ENCODE data around the gene MEF2D. TPM values are rescaled to one million over a fixed set of nuclear protein-coding genes. Genes with fewer than 3 reads are reported as not detected.
A peak's percentile ranks its signal among the peaks of the same experiment; 100 is the strongest.

Gene MEF2D
- total RNA-seq, 5 donors from 2014 or later (not counting 1 experiment from before 2014, with no cell fraction given): 60.7 to 133 (median 79.3) TPM

DNA sequence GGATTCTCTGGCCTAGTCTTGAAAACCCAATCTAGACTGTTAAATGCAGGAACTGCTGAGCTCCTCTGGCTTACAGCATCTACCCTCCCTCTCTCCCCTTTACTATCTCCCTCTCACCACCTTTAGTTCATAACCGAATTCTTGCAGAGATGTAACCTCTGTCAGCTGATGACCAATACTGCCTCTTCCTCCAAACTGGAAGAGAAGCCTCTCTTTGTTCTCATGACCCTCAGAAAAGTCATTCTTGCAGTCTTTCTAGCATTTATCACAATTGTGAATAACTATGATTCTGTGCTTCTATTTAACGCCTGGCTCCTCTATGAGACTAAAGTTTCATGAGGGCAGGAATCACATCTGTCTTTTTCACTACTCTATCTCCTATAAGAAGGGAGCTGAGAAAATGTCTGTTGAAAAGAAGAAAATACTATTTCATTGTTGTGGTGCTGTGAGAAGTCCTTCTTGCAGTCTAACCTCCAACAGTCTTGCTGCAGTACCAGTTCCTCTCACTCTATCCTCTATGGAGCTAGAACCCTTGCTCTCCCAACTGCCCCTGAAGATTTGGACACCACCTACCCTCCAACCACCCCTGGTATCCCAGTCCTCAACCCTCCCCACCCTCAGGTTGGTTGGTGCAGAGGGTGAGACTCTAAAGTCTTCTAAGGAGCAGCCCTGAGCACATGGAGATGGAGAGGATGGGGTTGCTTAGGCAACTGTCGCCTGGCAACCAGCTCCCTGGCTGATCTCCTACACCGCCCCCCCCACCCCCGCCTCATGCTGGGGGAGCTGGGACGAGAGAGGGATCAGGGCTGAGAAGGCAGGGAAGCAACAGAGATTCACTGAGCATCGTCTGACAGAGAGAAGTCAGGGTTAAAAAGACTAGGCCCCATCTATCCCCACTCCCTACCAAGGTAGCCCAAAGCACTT is 13.9 kb downstream of the MEF2D start:
- H3K4me3 ChIP-seq (ENCODE audit: control insufficient read depth in 1 of 2, extremely low read depth in 1 of 2, low read length in 1 of 2): no peak overlapping the region
- peaks cover 11% of the 10 kb centered on the region for H3K36me3 Mint-ChIP-seq
- peak overlapping the region; percentile 58 to 92 for H3K27ac Mint-ChIP-seq
- H3K27me3 ChIP-seq (replicated peaks in 1 of 2; ENCODE audit: control insufficient read depth in 2 of 2, extremely low read depth in 1 of 2, insufficient read depth in 2 of 2, low read length in 1 of 2): no peaks in the 10 kb centered on the region
- H3K9me3 Mint-ChIP-seq: no peaks in the 10 kb centered on the region
- no peak for ATAC-seq (replicated peaks in 1 of 4)
- no peak overlapping the region for H3K4me3 Mint-ChIP-seq
- H3K27ac ChIP-seq (ENCODE audit: low read length): peak overlapping the region; percentile 75
- H3K4me1 ChIP-seq (ENCODE audit: control insufficient read depth in 1 of 2, extremely low read depth in 1 of 2, insufficient read depth in 2 of 2, low read length in 2 of 2): peaks cover 32 to 89% of the 10 kb centered on the region in 2 experiments
- DNase-seq: no peak
- no peaks in the 10 kb centered on the region for H3K27me3 Mint-ChIP-seq
- ChIA-PET POLR2A (interaction anchor here (0.6 to 1.5 kb wide), 3 partner anchors 9 to 50 kb away, joined by 3 to 5 read pairs (median 3); no protein-coding TSS in a partner anchor), CTCF (interaction anchor here in 1 of 2 donors (0.6 to 0.9 kb wide), 2 partner anchors 62 to 119 kb away, joined by 3 to 4 read pairs; no protein-coding TSS in a partner anchor)
- H3K4me1 Mint-ChIP-seq: peaks cover 88 to 94% (median 93%) of the 10 kb centered on the region in 3 donors
- peaks cover 0 to 22% of the 10 kb centered on the region in 2 donors for H3K36me3 ChIP-seq (ENCODE audit: control insufficient read depth in 2 of 2, extremely low read depth in 1 of 2, insufficient read depth in 1 of 2, low read length in 1 of 2)
- H3K9me3 ChIP-seq: no peaks in the 10 kb centered on the region
- WGBS (ENCODE audit: insufficient coverage): 86% methylated on average over 1 of the region's 7 CpGs

DNA sequence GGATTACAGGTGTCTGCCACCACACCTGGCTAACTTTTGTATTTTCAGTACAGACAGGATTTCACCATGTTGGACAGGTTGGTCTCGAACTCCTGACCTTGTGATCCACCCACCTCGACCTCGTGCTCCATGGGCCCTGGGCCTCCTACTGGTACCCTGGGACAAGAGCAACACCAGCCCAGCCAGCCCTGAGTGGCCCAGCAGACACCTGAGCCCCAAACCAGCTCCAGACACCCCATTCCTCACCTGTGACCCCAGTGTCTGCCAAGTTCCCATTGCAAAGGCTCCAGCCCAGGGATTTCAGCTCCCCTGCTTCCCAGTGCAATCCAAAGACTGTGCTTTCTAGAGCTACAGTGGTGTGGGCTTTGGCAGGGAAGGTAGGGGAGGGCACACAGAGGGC is 14.6 kb downstream of the MEF2D start:
- peaks cover 16% of the 10 kb centered on the region for H3K36me3 Mint-ChIP-seq
- POLR2A ChIA-PET: interaction anchor here (0.6 to 1.5 kb wide), 5 partner anchors 9 to 671 kb away, joined by 3 to 7 read pairs (median 3); no protein-coding TSS in a partner anchor
- H3K27ac ChIP-seq (ENCODE audit: low read length): peak overlapping the region; percentile 39

DNA sequence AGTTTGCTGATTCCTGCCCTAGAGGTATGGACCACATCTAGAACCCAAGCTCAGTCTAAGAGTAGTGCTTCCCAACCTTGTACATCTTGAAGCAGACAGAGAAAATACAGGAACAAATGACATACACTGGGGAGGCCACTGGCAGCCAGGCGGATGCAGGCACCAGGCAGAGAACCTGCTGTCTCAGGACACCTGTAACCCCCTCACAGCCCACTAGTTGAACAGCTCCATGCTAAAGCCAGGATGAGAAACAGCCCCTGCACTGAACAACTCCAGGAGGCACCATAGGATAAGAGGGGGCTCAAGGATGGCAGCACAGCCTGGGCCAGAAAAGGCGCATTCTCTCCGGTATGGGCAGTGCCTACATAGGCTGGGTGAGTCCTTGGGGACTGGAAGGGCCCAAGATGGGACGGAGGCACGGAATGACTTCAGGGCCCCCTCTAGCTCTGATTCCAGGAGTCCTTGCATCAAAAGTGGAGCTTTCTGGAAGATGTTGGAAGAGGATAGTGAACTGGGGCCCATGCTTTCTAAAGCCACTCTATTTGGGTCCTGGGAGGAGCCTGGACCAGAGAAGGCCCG is 16.0 kb downstream of the MEF2D start:
- Histone ChIP-seq H3K4me1 (ENCODE audit: control insufficient read depth in 1 of 2, extremely low read depth in 1 of 2, insufficient read depth in 2 of 2, low read length in 2 of 2) (peaks cover 11 to 89% of the 10 kb centered on the region in 2 experiments), H3K27ac (ENCODE audit: low read length) (no peak overlapping the region), H3K9me3 (no peaks in the 10 kb centered on the region), H3K36me3 (ENCODE audit: control insufficient read depth in 2 of 2, extremely low read depth in 1 of 2, insufficient read depth in 1 of 2, low read length in 1 of 2) (peaks cover 7 to 42% of the 10 kb centered on the region in 2 donors), H3K27me3 (replicated peaks in 1 of 2; ENCODE audit: control insufficient read depth in 2 of 2, extremely low read depth in 1 of 2, insufficient read depth in 2 of 2, low read length in 1 of 2) (no peaks in the 10 kb centered on the region), H3K4me3 (ENCODE audit: control insufficient read depth in 1 of 2, extremely low read depth in 1 of 2, low read length in 1 of 2) (no peak overlapping the region)
- CTCF ChIA-PET: interaction anchor here (0.5 to 3.1 kb wide), 8 partner anchors 14 to 739 kb away, joined by 3 to 20 read pairs (median 4); partner anchors contain the start of gene MEF2D (in 1 of the 2)
- no peaks in the 10 kb centered on the region for H3K27me3 Mint-ChIP-seq
- ATAC-seq (replicated peaks in 1 of 4): no peak
- POLR2A ChIA-PET: interaction anchor here in 1 of 2 donors (0.6 to 0.7 kb wide), 2 partner anchors 23 to 27 kb away, joined by 10 to 11 read pairs; no protein-coding TSS in a partner anchor
- no peak for DNase-seq
- peaks cover 83 to 89% (median 88%) of the 10 kb centered on the region in 3 donors for H3K4me1 Mint-ChIP-seq
- peaks cover 28% of the 10 kb centered on the region for H3K36me3 Mint-ChIP-seq
- no peaks in the 10 kb centered on the region for H3K9me3 Mint-ChIP-seq
- H3K4me3 Mint-ChIP-seq: no peak overlapping the region
- WGBS (ENCODE audit: insufficient coverage): 100% methylated on average over 2 of the region's 6 CpGs
- peak overlapping the region; percentile 69 to 78 for H3K27ac Mint-ChIP-seq

More for the DNA sequence above, 14.6 kb downstream of the MEF2D start:
- Histone ChIP-seq H3K27me3 (replicated peaks in 1 of 2; ENCODE audit: control insufficient read depth in 2 of 2, extremely low read depth in 1 of 2, insufficient read depth in 2 of 2, low read length in 1 of 2) (no peaks in the 10 kb centered on the region), H3K9me3 (no peaks in the 10 kb centered on the region), H3K4me3 (ENCODE audit: control insufficient read depth in 1 of 2, extremely low read depth in 1 of 2, low read length in 1 of 2) (no peak overlapping the region), H3K36me3 (ENCODE audit: control insufficient read depth in 2 of 2, extremely low read depth in 1 of 2, insufficient read depth in 1 of 2, low read length in 1 of 2) (peaks cover 4 to 28% of the 10 kb centered on the region in 2 donors), H3K4me1 (ENCODE audit: control insufficient read depth in 1 of 2, extremely low read depth in 1 of 2, insufficient read depth in 2 of 2, low read length in 2 of 2) (peaks cover 25 to 89% of the 10 kb centered on the region in 2 experiments)
- ATAC-seq (replicated peaks in 1 of 4) (no peak), DNase-seq (no peak)
- Mint-ChIP-seq H3K4me1 (peaks cover 88 to 94% (median 93%) of the 10 kb centered on the region in 3 donors), H3K27me3 (no peaks in the 10 kb centered on the region), H3K27ac (peak overlapping the region; percentile 58 to 66), H3K4me3 (no peak overlapping the region), H3K9me3 (no peaks in the 10 kb centered on the region)
- CTCF ChIA-PET: interaction anchor here in 1 of 2 donors (0.6 kb wide), 1 partner anchor 120 kb away, joined by 4 read pairs; no protein-coding TSS in a partner anchor
- 94% methylated on average over 3 of the region's 3 CpGs for WGBS (ENCODE audit: insufficient coverage)

DNA sequence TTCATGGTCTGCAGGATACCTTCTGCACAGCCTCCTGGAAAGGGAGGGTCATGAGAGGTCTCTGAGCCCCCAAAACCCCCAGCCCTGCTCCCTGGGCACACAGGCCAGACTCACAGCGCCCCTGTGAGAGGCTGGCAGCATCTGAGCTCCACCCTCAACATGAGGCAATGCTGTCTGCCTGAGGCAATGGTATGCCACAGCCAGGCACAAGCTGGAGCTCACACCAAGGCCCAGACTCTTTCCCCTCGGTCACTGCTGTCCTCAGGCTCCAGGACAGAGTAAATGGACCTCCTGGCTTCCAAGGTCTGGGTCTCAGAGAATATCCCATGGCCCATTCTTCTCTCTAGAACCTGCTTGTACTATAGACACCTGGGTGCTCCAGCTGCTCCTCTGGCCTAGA is 17.2 kb downstream of the MEF2D start:
- WGBS (ENCODE audit: insufficient coverage): 90% methylated on average over 1 of the region's 2 CpGs
- ATAC-seq (replicated peaks in 1 of 4) (no peak), DNase-seq (no peak)
- CTCF ChIA-PET: interaction anchor here (0.6 to 3.1 kb wide), 4 partner anchors 15 to 42 kb away, joined by 3 to 20 read pairs (median 3); partner anchors contain the start of gene MEF2D (in 1 of the 2)
- Mint-ChIP-seq H3K36me3 (peaks cover 37% of the 10 kb centered on the region), H3K27ac (peak overlapping the region; percentile 22 to 69), H3K4me3 (no peak overlapping the region), H3K4me1 (peaks cover 71 to 77% (median 76%) of the 10 kb centered on the region in 3 donors), H3K27me3 (no peaks in the 10 kb centered on the region), H3K9me3 (no peaks in the 10 kb centered on the region)
- H3K4me1 ChIP-seq (ENCODE audit: control insufficient read depth in 1 of 2, extremely low read depth in 1 of 2, insufficient read depth in 2 of 2, low read length in 2 of 2): peaks cover 3 to 78% of the 10 kb centered on the region in 2 experiments
- POLR2A ChIA-PET: interaction anchor here in 1 of 2 donors (0.6 to 1.0 kb wide), 3 partner anchors 12 to 122 kb away, joined by 4 to 10 read pairs (median 4); no protein-coding TSS in a partner anchor
- no peaks in the 10 kb centered on the region for H3K27me3 ChIP-seq (replicated peaks in 1 of 2; ENCODE audit: control insufficient read depth in 2 of 2, extremely low read depth in 1 of 2, insufficient read depth in 2 of 2, low read length in 1 of 2)
- no peak overlapping the region for H3K4me3 ChIP-seq (ENCODE audit: control insufficient read depth in 1 of 2, extremely low read depth in 1 of 2, low read length in 1 of 2)
- no peak overlapping the region for H3K27ac ChIP-seq (ENCODE audit: low read length)
- peaks cover 9 to 53% of the 10 kb centered on the region in 2 donors for H3K36me3 ChIP-seq (ENCODE audit: control insufficient read depth in 2 of 2, extremely low read depth in 1 of 2, insufficient read depth in 1 of 2, low read length in 1 of 2)
- no peaks in the 10 kb centered on the region for H3K9me3 ChIP-seq

DNA sequence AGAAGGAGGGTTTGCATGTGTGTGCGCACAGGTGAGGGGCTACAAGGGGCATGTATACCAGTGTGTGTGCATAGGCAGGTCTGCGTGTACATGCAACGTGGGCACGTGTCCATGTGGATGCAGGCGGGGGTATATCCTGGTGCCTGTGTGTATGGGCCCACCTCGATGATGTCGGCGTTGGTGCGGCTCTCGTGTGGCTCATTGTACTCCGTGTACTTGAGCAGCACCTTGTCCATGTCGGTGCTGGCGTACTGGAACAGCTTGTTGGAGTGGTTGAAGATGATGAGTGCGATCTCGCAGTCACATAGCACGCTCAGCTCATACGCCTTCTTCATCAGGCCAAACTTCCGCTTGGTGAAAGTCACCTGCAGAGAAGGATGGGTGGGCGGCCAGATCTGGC is 18.3 kb downstream of the MEF2D start:
- peak overlapping the region in 1 of 3 donors; percentile 3 for H3K4me3 Mint-ChIP-seq
- ChIA-PET CTCF (interaction anchor here (0.6 to 2.4 kb wide), 3 partner anchors 17 to 126 kb away, joined by 3 to 11 read pairs (median 9); no protein-coding TSS in a partner anchor), POLR2A (interaction anchor here (0.5 to 1.0 kb wide), 2 partner anchors 13 to 32 kb away, joined by 4 to 9 read pairs; no protein-coding TSS in a partner anchor)
- peak overlapping the region; percentile 44 to 64 for H3K27ac Mint-ChIP-seq
- H3K27me3 Mint-ChIP-seq: no peaks in the 10 kb centered on the region
- ATAC-seq (replicated peaks in 1 of 4) (no peak), DNase-seq (no peak)
- peaks cover 60 to 66% (median 65%) of the 10 kb centered on the region in 3 donors for H3K4me1 Mint-ChIP-seq
- H3K4me3 ChIP-seq (ENCODE audit: control insufficient read depth in 1 of 2, extremely low read depth in 1 of 2, low read length in 1 of 2): no peak overlapping the region
- WGBS (ENCODE audit: insufficient coverage): 94% methylated on average over 19 of the region's 19 CpGs
- no peaks in the 10 kb centered on the region for H3K9me3 ChIP-seq
- H3K4me1 ChIP-seq (ENCODE audit: control insufficient read depth in 1 of 2, extremely low read depth in 1 of 2, insufficient read depth in 2 of 2, low read length in 2 of 2): peaks cover 2 to 67% of the 10 kb centered on the region in 2 experiments
- no peak overlapping the region for H3K27ac ChIP-seq (ENCODE audit: low read length)
- peaks cover 42% of the 10 kb centered on the region for H3K36me3 Mint-ChIP-seq
- no peaks in the 10 kb centered on the region for H3K9me3 Mint-ChIP-seq
- peaks cover 10 to 64% of the 10 kb centered on the region in 2 donors for H3K36me3 ChIP-seq (ENCODE audit: control insufficient read depth in 2 of 2, extremely low read depth in 1 of 2, insufficient read depth in 1 of 2, low read length in 1 of 2)
- no peaks in the 10 kb centered on the region for H3K27me3 ChIP-seq (replicated peaks in 1 of 2; ENCODE audit: control insufficient read depth in 2 of 2, extremely low read depth in 1 of 2, insufficient read depth in 2 of 2, low read length in 1 of 2)

Data from T-cell (primary cell).